H1 (cell line): ENCODE results near the gene SAT1. TPM values are rescaled to one million over a fixed set of nuclear protein-coding genes. Genes with fewer than 3 reads are reported as not detected.

Experiments used
- BCL11A ChIP-seq, 2 experiments: IDR thresholded peaks; one replicate each; pipeline ENCODE4 v1.6.1; 2011; ENCODE audit warnings: low read depth in 2 of 2, low read length in 2 of 2, mild to moderate bottlenecking in 2 of 2
- CTBP2 ChIP-seq: IDR thresholded peaks from 2 replicates; pipeline ENCODE4 v1.7.0; 2011; ENCODE audit warnings: borderline replicate concordance, mild to moderate bottlenecking, moderate library complexity, mixed read lengths, low read length; ENCODE audit not compliant: insufficient read depth, insufficient read length
- SIRT6 ChIP-seq: IDR thresholded peaks from one replicate; pipeline ENCODE4 v1.7.1; 2012; ENCODE audit warnings: low read length, inconsistent platforms
- TBP ChIP-seq: IDR thresholded peaks from 2 replicates; pipeline ENCODE4 v1.6.1; 2011; ENCODE audit warnings: low read depth, low read length, improper control_type of control experiment
- polyA plus RNA-seq, 7 experiments: library from polyadenylated mRNA; depleted of rRNA in 3 of 7; stranded (reverse) in 5 of 7; unstranded in 2 of 7; fragments of >200 nt in 5 of 7; fragments of 200-250 nt in 2 of 7; gene quantifications; 1 replicate in 5 of 7; 2 replicates in 1 of 7; 4 replicates in 1 of 7; pipeline versions ENCODE4 v1.2.1 to v1.2.3, GENCODE V29; 2011 to 2013; ENCODE audit warnings: missing spikeins in 2 of 7, mixed read lengths in 2 of 7
- total RNA-seq: library from RNA; stranded (reverse); fragmentation: NEBNext Ultra II Directional; extraction: Animal tissue kit (Norgen Biotek cat#: 25700); gene quantifications from 2 replicates; pipeline ENCODE4 v1.2.1, GENCODE V29; 2021

SAT1 gene
- total and polyA plus RNA-seq, 2 of the 8 experiments (the other 6 are each of a cell fraction or from before 2014, with no cell fraction given) = 29.2 to 36.8 TPM

- TF ChIP-seq CTBP2 = no peak
- TF ChIP-seq TBP = no peak
- no peak for TF ChIP-seq BCL11A (IDR thresholded peaks at IDR 0.05; ENCODE audit: low read depth in 2 of 2, low read length in 2 of 2)
- TF ChIP-seq SIRT6 = no peak
Observed at GRCh38 chrX:23773601-23774175, 9.3 kb upstream of the SAT1 start (continued).
